GOT3 (cell line): ENCODE results near the gene ACD.
"Not testable (repeated sequence)": the region's sequence is repeated elsewhere in the genome, so short reads cannot be mapped to it uniquely, and the experiment has no call there.

Experiments used
- DNase-seq: peaks from one replicate; lab custom pipeline; 2025; ENCODE audit warnings: mixed read lengths; lab: John Stamatoyannopoulos, UW

Gene ACD

GRCh38 chr16:67659675-67660563 lies at the start of gene ACD:
TSS of gene ACD (minus strand) at chr16:67660260. CDS start at chr16:67660220, 40 bp downstream.
- peak; percentile 82 for DNase-seq

DNA sequence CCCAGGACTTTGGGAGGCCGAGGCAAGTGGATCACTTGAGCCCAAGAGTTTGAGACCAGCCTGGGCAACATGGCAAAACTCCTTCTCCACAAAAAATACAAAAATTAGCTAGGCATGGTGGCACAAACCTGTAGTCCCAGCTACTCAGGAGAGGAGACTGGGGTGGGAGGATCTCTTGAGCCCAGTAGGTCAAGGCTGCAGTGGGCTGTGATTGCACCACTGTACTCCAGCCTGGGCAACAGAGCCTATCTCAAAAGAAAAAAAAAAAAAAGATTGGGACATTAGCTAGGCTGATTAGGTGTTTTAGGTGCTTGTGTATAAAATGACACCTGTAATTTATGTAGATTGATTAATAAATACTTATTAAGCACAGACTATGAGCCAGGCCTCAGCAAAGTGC lies 49.0 kb upstream of the ACD start:
- DNase-seq = no peak

GRCh38 chr16:67708368-67708771 lies 48.3 kb upstream of the ACD start:
- DNase-seq = no peak

GRCh38 chr16:67707790-67708189 lies 47.7 kb upstream of the ACD start:
- no peak for DNase-seq

DNA sequence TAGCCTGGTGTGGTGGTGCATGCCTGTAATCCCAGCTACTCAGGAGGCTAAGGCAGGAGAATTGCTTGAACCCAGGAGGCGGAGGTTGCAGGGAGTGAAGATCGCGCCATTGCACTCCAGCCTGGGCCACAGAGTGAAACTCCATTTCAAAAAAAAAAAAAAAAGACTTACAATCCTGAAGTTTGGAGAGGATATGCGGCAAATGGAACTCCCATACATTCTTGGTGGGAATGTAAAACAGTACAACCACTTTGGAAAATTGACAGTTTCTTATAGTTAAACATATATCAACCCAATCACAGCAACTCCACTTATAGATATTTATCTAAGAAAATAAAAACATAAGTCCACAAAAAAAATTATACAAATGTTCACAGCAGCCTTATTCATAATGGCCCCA lies 47.1 kb upstream of the ACD start:
- DNase-seq = no peak

DNA sequence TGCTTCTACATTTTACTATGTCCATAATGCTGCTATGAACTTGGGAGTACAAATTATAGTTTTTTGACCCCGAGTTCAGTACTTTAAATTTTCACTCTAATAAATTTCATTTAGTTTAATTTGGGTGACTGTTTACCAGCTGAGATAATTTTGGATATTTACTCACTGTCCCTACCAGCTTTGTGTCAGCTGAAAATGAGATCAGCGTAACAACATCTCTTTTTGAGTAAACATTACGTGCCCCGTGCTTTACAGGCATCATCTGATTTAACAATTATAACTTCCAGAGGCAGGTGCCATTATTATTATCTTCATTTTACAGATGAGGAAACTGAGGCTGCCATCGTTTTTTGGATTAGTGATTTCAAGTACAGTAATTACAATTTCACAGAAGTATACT lies 44.0 kb upstream of the ACD start:
- DNase-seq = no peak

- no peak for DNase-seq
Observed at GRCh38 chr16:67703626-67704025, 43.6 kb upstream of the ACD start.

DNA sequence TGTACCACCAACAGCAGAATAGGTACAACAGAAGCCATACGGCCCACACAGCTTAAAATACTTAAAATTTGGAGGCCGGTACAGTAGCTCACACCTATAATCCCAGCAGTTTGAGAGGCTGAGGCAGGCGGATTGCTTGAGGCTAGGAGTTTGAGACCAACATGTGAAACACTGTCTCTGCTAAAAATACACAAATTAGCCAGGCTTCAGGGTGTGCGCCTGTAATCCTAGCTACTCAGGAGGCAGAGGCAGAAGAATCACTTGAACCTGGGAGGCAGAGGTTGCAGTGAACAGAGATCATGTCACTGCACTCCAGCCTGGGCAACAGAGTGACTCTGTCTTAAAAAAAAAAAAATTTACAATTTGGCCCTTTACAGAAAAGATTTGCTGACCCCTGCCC lies 42.1 kb upstream of the ACD start:
- DNase-seq = no peak

DNA sequence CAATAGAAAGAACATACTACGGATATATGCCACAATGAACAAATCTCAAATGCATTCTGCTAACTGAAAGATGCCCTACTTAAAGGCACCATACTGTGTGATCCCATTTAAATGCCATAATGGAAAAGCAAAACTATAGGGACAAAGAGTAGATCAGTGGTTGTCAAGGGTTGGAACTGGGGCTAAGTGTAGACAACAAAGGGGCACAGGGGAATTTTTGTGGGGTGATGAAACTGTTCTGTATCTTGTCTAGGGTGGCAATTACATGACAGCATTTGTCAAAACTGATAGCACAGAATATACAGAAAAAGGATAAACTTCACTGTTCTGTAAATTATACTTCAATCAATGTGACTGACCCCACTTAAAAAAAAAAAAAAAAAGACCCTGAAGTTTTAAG lies 41.4 kb upstream of the ACD start:
- DNase-seq = no peak

- no peak for DNase-seq
Observed at GRCh38 chr16:67699265-67699664, 39.2 kb upstream of the ACD start.

- DNase-seq = no peak
Observed at GRCh38 chr16:67697422-67698185, 37.5 kb upstream of the ACD start.

DNA sequence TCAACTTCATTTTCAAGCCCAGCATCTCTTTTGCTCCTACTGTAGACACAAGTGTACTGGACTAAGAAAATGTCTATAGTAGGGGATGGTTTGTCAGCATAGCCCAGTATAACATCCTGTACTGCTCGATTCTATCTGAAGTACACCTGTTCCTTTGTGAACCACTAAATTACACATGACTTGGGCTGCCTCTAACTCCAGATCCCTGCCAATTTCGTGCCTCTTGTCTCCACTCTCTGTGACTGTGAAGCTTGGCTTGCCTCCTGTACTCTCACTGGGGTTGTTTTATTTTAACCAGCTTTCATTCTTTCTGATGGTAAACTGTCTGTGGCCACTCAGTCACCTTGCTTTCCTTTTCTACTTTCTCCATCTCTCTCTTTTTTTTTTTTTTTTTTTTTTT lies 34.6 kb upstream of the ACD start:
- DNase-seq = no peak

- DNase-seq = not testable (repeated sequence)
Observed at GRCh38 chr16:67693517-67694285, 33.6 kb upstream of the ACD start.

DNA sequence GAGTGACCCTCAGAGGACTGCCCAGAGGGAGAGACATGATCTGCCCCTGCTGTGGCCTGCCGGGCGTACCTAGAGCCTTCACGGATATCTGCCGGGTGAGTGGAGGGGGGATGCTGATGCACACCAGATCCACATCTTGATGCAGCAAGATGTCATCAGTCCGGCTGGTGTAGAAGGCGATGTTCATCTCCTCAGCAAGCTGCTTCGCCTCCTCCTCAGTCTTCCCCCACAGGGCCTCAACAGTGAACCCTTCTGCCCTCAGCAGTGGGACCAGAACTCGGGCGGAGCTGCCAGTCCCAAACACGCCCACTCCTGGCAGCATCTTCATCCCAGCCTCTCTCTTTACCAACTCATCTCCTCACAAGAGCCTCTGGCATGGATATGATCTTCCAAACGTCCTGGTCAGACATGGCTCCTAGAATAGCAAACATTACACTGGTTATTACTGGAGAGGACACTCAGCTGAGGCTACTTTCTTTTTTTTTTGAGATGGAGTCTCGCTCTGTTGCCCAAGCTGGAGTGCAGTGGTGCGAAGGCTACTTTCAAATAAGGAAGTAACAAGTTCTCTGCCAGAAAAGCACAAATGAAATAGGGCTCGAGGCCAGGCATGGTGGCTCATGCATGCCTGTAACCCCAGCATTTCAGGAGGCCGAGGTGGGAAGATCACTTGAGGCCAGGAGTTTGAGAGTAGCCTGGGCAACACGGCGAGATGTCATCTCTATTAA lies 25.5 kb upstream of the ACD start:
- DNase-seq = no peak

DNA sequence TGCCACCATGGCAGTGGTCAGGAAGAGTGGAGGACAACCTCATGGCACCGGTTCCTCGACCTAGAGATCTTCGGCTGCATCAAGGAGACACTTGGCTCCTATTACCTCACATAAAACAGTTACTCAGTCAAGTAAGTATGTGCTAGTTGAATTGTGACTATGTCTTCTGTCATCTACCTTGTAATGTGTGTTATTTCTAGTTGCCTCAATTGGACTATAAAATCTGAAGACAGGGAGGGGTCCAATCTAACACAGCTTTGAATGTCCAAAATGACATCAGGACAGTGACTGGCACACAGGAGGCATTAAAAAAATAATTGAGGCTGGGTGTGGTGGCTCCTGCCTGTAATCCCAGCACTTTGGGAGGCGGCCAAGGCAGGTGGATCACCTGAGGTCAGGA lies 23.7 kb upstream of the ACD start:
- DNase-seq = no peak

DNA sequence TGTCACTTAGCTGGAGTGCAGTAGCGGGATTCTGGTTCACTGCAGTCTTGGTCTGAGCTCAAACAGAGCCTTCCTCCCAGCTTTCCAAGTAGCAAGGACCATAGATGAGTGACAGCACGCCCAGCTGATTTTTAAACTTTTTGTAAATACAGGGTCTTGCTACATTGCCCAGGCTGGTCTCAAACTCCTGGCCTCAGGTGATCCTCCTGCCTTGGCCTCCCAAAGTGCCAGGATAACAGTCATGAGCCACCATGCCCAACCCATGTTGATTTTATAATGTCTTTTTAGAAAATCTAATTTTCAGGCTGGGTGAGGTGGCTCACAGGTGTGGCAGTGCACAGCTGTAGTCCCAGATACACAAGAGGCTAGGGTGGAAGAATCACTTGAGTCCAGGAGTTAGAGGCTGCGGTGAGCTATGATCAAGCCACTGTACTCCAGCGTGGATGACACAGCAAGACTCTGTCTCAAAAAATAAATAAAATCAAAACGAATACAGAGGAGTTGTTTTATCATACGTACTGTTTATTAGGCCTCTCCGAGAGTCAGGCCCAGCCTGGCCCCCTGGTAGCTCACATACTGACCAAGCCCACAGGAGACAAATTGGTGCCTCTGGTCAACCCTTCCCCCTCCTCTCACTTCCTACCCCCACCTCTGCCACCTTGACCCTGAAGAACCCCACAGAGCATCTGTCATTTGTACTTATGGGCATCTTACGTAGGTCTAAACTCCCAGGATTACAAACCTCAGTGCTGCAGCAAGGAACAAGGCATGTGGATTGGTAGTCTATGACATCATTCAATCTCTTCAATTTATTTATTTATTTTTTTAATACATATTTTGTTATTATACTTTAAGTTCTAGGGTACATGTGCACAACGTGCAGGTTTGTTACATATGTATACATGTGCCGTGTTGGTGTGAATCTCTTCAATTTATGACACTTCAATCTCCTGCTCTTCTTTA lies 20.2 kb upstream of the ACD start:
- DNase-seq = no peak

GRCh38 chr16:67678354-67679023 lies 18.4 kb upstream of the ACD start:
- no peak for DNase-seq

DNA sequence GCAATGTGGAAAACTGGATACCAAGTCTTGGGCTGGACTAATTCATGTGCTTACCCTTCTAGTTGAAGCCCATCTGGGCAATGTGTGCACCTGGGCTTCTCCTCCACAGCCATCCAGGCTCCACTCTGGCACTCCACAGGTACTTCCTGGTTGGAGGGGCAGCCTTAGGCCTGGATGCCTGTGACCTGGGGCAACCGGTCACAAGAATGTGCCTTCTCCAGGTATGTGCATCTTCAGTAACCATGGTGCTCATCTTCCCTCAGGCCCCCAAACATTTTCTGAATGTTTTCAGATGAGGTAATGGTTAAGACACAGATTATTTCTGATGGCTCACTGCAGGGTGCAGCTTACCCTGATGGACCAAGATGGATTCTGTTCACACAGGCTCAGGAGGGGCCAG lies 17.7 kb upstream of the ACD start:
- no peak for DNase-seq

- no peak for DNase-seq
Observed at GRCh38 chr16:67676939-67677338, 16.9 kb upstream of the ACD start.

DNA sequence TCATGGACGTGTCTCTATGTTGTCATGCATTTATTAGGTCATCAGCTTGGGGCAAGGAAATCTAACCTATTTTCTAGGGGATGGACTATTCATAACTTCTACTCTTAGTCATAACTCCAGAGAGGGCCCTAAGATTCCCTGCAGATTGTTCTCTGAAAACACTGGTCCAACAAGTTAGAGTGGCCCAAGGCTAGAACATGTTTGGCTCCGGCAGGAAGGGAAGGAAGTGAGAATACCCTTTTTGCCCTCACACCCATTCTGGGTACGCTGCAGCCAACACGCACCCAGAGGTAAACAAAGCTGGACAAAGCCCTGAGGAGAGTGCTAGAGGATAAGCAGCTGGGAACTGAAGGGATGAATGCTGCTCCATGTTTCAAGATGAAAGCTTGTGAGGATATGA lies 16.5 kb upstream of the ACD start:
- DNase-seq = no peak
